Measurements from ENCODE around the gene ELMOD3.
"Not testable (repeated sequence)": the region's sequence is repeated elsewhere in the genome, so short reads cannot be mapped to it uniquely, and the experiment has no call there.

Gene ELMOD3

DNA sequence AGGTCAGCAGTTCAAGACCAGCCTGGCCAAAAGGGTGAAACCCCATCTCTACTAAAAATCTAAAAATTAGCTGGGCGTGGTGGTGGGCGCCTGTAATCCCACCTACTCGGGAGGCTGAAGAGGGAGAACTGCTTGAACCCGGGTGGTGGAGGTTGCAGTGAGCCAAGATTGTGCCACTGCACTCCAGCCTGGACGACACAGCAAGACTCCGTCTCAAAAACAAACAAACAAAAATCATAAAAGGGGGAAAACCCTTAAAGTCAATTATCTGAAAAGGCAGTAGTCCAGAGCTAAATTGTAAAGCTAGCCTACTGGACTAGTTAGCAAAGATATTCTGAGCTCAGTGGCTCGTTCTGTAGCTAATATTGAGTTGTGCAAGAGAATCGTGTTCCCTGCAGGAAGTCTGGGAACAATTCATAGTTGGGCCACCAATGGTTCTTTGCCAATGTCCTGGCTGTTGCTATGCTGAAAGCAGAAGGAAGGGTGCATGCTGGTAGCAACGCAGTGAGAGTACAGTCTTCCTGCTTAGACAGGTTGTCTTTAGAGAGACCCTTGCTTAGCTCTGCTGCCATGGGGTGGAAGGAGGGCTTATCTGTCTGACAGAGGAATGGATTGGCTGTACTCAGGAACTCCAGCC lies 31.1 kb upstream of the ELMOD3 start:
- no peaks in the 10 kb centered on the region for H3K27me3 ChIP-seq (ENCODE audit: control insufficient read depth, insufficient read depth, low read length)
- no peak overlapping the region for H3K4me3 ChIP-seq (ENCODE audit: low read length)
- no peak overlapping the region for H3K27ac ChIP-seq (ENCODE audit: low read depth, low read length)
- peaks cover 23% of the 10 kb centered on the region for H3K4me1 ChIP-seq (ENCODE audit: control insufficient read depth, insufficient read depth, low read length)
- no peak overlapping the region for H3K9ac ChIP-seq (ENCODE audit: low read length)
- peaks cover 38% of the 10 kb centered on the region for H3K36me3 ChIP-seq (ENCODE audit: control insufficient read depth, insufficient read depth, low read length)

DNA sequence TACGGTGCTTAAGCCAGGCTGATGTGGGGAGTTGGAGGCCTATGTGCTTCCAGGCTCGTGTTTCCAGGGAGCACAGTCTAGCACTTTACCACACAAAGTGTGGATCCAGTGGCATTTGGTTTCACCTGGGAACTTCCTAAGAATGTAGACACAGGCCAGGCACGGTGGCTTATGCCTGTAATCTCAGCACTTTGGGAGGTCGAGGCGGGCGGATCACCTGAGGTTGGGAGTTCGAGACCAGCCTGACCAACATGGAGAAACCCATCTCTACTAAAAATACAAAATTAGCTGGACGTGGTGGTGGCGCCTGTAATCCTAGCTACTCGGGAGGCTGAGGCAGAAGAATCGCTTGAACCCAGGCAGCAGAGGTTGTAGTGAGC lies 30.6 kb upstream of the ELMOD3 start:
- not testable (repeated sequence) for H3K4me3 ChIP-seq (ENCODE audit: low read length); H3K27ac ChIP-seq (ENCODE audit: low read depth, low read length); H3K9ac ChIP-seq (ENCODE audit: low read length); H3K27me3 ChIP-seq (ENCODE audit: control insufficient read depth, insufficient read depth, low read length)
- peaks cover 23% of the 10 kb centered on the region for H3K4me1 ChIP-seq (ENCODE audit: control insufficient read depth, insufficient read depth, low read length)
- peaks cover 38% of the 10 kb centered on the region for H3K36me3 ChIP-seq (ENCODE audit: control insufficient read depth, insufficient read depth, low read length)

- Histone ChIP-seq H3K27me3 (ENCODE audit: control insufficient read depth, insufficient read depth, low read length) (no peaks in the 10 kb centered on the region), H3K36me3 (ENCODE audit: control insufficient read depth, insufficient read depth, low read length) (peaks cover 33% of the 10 kb centered on the region), H3K27ac (ENCODE audit: low read depth, low read length) (no peak overlapping the region), H3K4me1 (ENCODE audit: control insufficient read depth, insufficient read depth, low read length) (peaks cover 23% of the 10 kb centered on the region), H3K9ac (ENCODE audit: low read length) (no peak overlapping the region), H3K4me3 (ENCODE audit: low read length) (peak overlapping the region; percentile 97)
Measured at GRCh38 chr2:85324639-85325465, 29.7 kb upstream of the ELMOD3 start.

DNA sequence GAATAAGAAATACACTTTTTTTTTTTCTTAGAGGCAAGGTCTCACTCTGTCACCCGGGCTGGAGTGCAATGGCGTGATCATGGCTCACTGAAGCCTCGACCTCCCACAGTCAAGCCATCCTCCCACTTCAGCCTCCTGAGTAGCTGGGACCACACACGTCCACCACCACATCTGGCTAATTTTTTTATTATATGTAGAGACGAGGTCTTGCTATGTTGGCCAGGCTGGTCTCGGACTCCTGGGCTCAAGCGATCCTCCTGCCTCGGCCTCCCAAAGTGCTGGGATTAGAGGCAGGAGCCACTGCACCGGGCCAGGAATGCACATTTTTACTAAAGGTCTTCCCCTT lies 29.1 kb upstream of the ELMOD3 start:
- peak overlapping the region; percentile 97 for H3K4me3 ChIP-seq (ENCODE audit: low read length)
- H3K4me1 ChIP-seq (ENCODE audit: control insufficient read depth, insufficient read depth, low read length), result peaks cover 23% of the 10 kb centered on the region
- H3K27me3 ChIP-seq (ENCODE audit: control insufficient read depth, insufficient read depth, low read length), result no peaks in the 10 kb centered on the region
- H3K9ac ChIP-seq (ENCODE audit: low read length), result no peak overlapping the region
- H3K27ac ChIP-seq (ENCODE audit: low read depth, low read length), result no peak overlapping the region
- peaks cover 29% of the 10 kb centered on the region for H3K36me3 ChIP-seq (ENCODE audit: control insufficient read depth, insufficient read depth, low read length)

- Histone ChIP-seq H3K27me3 (ENCODE audit: control insufficient read depth, insufficient read depth, low read length) (no peaks in the 10 kb centered on the region), H3K4me1 (ENCODE audit: control insufficient read depth, insufficient read depth, low read length) (peaks cover 23% of the 10 kb centered on the region), H3K36me3 (ENCODE audit: control insufficient read depth, insufficient read depth, low read length) (peaks cover 19% of the 10 kb centered on the region), H3K9ac (ENCODE audit: low read length) (peak overlapping the region; percentile 80), H3K4me3 (ENCODE audit: low read length) (peak overlapping the region; percentile 97), H3K27ac (ENCODE audit: low read depth, low read length) (peak overlapping the region; percentile 99)
Measured at GRCh38 chr2:85326406-85327159, 28.0 kb upstream of the ELMOD3 start.

- Histone ChIP-seq H3K9ac (ENCODE audit: low read length) (peak overlapping the region; percentile 80), H3K4me1 (ENCODE audit: control insufficient read depth, insufficient read depth, low read length) (peaks cover 23% of the 10 kb centered on the region), H3K27me3 (ENCODE audit: control insufficient read depth, insufficient read depth, low read length) (no peaks in the 10 kb centered on the region), H3K36me3 (ENCODE audit: control insufficient read depth, insufficient read depth, low read length) (peaks cover 18% of the 10 kb centered on the region), H3K4me3 (ENCODE audit: low read length) (peak overlapping the region; percentile 97), H3K27ac (ENCODE audit: low read depth, low read length) (peak overlapping the region; percentile 99)
Measured at GRCh38 chr2:85327160-85327821, 27.3 kb upstream of the ELMOD3 start.

DNA sequence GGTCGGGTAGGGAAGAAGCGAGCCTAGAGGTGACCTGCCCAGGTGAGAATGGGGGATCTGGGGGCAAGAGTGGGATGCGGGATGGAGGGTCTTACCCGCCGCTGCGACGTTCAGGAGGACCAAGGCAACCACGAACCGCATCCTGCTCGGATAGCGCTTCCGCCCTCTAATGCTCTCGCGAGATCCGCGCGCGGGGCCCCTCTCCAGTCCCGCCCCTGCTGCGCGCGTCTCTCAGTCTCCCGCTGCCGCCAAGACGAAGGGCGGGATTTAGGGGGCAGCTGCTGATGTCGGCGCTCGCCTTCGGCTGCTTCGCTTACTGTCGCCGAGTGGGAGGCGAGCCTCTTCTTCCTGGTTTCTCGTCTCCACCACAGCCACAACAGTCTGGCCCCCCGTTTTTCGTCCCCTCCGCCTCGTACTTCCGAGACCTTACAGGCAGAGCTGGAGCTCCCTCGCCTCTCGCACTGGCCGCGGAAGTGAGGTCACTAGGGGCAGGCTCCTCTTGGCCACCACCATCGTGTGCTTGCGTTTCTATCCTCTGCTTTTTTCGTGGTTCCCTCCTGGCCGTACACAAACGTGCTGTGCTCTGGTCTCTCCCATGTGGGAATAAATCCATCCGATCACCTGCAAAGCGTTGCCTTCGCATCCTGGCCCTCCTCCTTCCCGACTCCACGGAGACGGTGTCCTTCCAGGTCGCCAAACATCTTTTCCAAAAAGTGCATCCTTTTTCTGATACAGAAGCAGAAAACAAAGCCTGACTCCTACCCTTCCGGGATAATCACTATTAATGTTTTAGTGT lies 26.5 kb upstream of the ELMOD3 start, which contains the start of gene TGOLN2:
Gene TGOLN2 (minus strand): TSS at position 168 of the 796 bp plus-strand sequence. CDS start 27 bp downstream, at position 141.
- peak within 1 kb of the TSS; percentile 100 for H3K9ac ChIP-seq (ENCODE audit: low read length)
- H3K27me3 ChIP-seq (ENCODE audit: control insufficient read depth, insufficient read depth, low read length), result no peaks in the 10 kb centered on the region
- peak within 1 kb of the TSS; percentile 97 for H3K4me3 ChIP-seq (ENCODE audit: low read length)
- H3K4me1 ChIP-seq (ENCODE audit: control insufficient read depth, insufficient read depth, low read length), result peaks cover 23% of the 10 kb centered on the region
- peaks cover 11% of the 10 kb centered on the region for H3K36me3 ChIP-seq (ENCODE audit: control insufficient read depth, insufficient read depth, low read length)
- peak within 1 kb of the TSS; percentile 99 for H3K27ac ChIP-seq (ENCODE audit: low read depth, low read length)

DNA sequence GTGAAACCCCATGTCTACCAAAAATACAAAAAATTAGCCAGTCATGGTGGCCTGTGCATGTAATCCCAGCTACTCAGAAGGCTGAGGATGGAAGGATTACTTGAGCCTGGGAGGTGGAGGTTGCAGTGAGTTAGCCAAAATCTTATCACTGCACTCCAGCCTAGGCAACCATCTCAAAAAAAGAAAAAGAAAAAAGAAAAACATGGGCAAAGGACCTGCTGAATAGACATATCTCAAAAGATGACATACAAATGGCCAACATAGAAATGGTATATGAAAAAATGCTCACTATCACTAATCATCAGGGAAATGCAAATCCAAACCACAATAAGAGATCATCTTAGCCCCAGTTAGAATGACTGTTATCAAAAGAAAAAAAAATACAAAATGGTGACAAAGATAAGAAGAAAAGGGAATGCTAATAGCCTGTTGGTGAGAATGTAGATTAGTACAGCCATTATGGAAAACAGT lies 25.4 kb upstream of the ELMOD3 start:
- no peak overlapping the region for H3K4me3 ChIP-seq (ENCODE audit: low read length)
- no peak overlapping the region for H3K9ac ChIP-seq (ENCODE audit: low read length)
- peaks cover 6% of the 10 kb centered on the region for H3K36me3 ChIP-seq (ENCODE audit: control insufficient read depth, insufficient read depth, low read length)
- no peak overlapping the region for H3K27ac ChIP-seq (ENCODE audit: low read depth, low read length)
- H3K4me1 ChIP-seq (ENCODE audit: control insufficient read depth, insufficient read depth, low read length), result peaks cover 23% of the 10 kb centered on the region
- no peaks in the 10 kb centered on the region for H3K27me3 ChIP-seq (ENCODE audit: control insufficient read depth, insufficient read depth, low read length)

- H3K4me1 ChIP-seq (ENCODE audit: control insufficient read depth, insufficient read depth, low read length), result peaks cover 21% of the 10 kb centered on the region
- not testable (repeated sequence) for H3K9ac ChIP-seq (ENCODE audit: low read length); H3K36me3 ChIP-seq (ENCODE audit: control insufficient read depth, insufficient read depth, low read length); H3K27me3 ChIP-seq (ENCODE audit: control insufficient read depth, insufficient read depth, low read length); H3K4me3 ChIP-seq (ENCODE audit: low read length); H3K27ac ChIP-seq (ENCODE audit: low read depth, low read length)
Measured at GRCh38 chr2:85329701-85330100, 24.9 kb upstream of the ELMOD3 start.

DNA sequence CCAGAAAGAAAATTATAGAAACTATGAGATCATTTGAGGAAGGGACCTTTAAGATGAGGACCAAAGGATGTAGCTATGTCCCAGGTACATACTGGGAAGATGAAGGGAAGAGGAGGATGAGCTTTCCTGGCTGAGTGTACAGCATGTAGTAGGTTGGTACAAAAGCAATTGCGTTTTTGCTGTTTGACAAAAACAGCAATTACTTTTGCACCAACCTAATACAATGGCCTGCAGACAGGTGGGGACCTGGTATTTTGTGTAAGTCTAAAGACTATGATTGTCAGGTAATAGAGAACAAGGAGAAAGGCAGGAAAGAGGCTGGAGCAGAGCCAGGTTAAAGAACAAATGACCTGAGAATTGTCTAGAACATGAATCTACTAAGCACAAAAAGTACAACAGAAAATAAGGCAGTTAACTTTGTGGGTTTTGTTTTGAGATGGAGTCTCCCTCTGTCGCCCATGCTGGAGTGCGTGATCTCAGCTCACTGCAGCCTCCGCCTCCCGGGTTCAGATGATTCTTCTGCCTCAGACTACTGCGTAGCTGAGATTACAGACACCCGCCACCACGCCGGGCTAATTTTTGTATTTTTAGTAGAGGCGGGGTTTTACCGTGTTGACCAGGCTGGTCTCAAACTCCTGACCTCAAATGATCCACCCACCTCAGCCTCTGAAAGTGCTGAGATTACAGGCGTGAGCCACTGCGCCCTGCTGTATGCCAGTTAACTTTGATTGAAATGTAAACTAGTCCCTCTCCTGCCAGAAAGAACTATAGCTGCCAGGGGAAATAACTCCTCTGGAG lies 23.5 kb upstream of the ELMOD3 start:
- Histone ChIP-seq H3K27ac (ENCODE audit: low read depth, low read length) (no peak overlapping the region), H3K9ac (ENCODE audit: low read length) (no peak overlapping the region), H3K4me3 (ENCODE audit: low read length) (no peak overlapping the region), H3K36me3 (ENCODE audit: control insufficient read depth, insufficient read depth, low read length) (no peaks in the 10 kb centered on the region), H3K27me3 (ENCODE audit: control insufficient read depth, insufficient read depth, low read length) (no peaks in the 10 kb centered on the region), H3K4me1 (ENCODE audit: control insufficient read depth, insufficient read depth, low read length) (peaks cover 12% of the 10 kb centered on the region)

DNA sequence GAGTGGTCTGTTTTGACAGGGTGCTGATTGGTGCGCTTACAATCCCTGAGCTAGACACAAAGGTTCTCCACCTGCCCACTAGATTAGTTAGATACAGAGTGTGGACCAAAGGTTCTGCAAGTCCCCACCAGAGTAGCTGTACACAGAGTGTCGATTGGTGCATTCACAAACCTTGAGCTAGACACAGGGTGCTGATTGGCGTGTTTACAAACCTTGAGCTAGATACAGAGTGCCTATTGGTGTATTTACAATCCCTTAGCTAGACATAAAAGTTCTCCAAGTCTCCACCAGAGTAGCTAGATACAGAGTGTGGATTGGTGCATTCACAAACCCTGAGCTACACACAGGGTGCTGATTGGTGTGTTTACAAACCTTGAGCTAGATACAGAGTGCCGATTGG lies 20.7 kb upstream of the ELMOD3 start:
- H3K9ac ChIP-seq (ENCODE audit: low read length); H3K36me3 ChIP-seq (ENCODE audit: control insufficient read depth, insufficient read depth, low read length); H3K4me3 ChIP-seq (ENCODE audit: low read length); H3K27me3 ChIP-seq (ENCODE audit: control insufficient read depth, insufficient read depth, low read length); H3K27ac ChIP-seq (ENCODE audit: low read depth, low read length); H3K4me1 ChIP-seq (ENCODE audit: control insufficient read depth, insufficient read depth, low read length): not testable (repeated sequence)
